ENCODE data around the gene LZIC.
A peak's percentile ranks its signal among the peaks of the same experiment; 100 is the strongest.

LZIC gene

GRCh38 chr1:9883585-9884449 is 59.4 kb downstream of the LZIC start:
- DNase-seq, result no peak

GRCh38 chr1:9882945-9883303 is 60.3 kb downstream of the LZIC start:
- no peak for DNase-seq

GRCh38 chr1:9882296-9882944 is 60.8 kb downstream of the LZIC start:
- DNase-seq, result no peak

GRCh38 chr1:9881838-9882249 is 61.3 kb downstream of the LZIC start:
- peak; percentile 31 for DNase-seq

Measured in GF-D8 (cell line).